IMR-90 (cell line): ENCODE measurements around the gene CHRM3. TPM values are rescaled to one million over a fixed set of nuclear protein-coding genes. Genes with fewer than 3 reads are reported as not detected.

Experiments
- ATAC-seq: fragments of 200-7000 bp; cut with Tn5 transposase; 2 replicates; pipeline ENCODE4 v1.9.1; 2020; ENCODE audit warnings: low read depth, mild to moderate bottlenecking, moderate library complexity
- BruUV-seq: library from RNA; stranded (reverse); fragments of 400-500 nt; replicated peaks from 2 replicates; lab custom pipeline; 2021; lab: Mats Ljungman, UMichigan
- CTCF ChIA-PET: fragments of 300-600 bp; formaldehyde crosslinking; extraction: SDS; loops from one replicate; lab custom pipeline; 2021; ENCODE audit warnings: antibody characterized with exemption; lab: Yijun Ruan, JAX
- POLR2A ChIA-PET: fragments of 300-600 bp; sonication (Branson Sonifier 250); formaldehyde crosslinking; loops from one replicate; lab custom pipeline; 2022; ENCODE audit warnings: antibody characterized with exemption; ENCODE audit not compliant: unreplicated experiment; lab: Charles Lee
- DNase-seq: peaks from one replicate; pipeline ENCODE4 v3.0.0; 2013
- H2AFZ ChIP-seq: replicated peaks from 2 replicates; pipeline ENCODE3; 2013; ENCODE audit warnings: low read length, mild to moderate bottlenecking; ENCODE audit not compliant: poor library complexity
- H2AK5ac ChIP-seq: 2 replicates; pipeline ENCODE4 v1.6.1; 2013; ENCODE audit warnings: low read depth, low read length, inconsistent platforms
- H2AK9ac ChIP-seq: replicated peaks from 2 replicates; pipeline ENCODE3; 2013; ENCODE audit warnings: mild to moderate bottlenecking, low read depth, low read length, moderate library complexity; ENCODE audit not compliant: poor library complexity
- H2BK120ac ChIP-seq: 2 replicates; pipeline ENCODE4 v1.6.1; 2013; ENCODE audit warnings: low read depth, low read length, inconsistent platforms
- H2BK15ac ChIP-seq: 3 replicates; pipeline ENCODE4 v1.6.1; 2013; ENCODE audit warnings: low read depth, low read length, inconsistent platforms
- H2BK20ac ChIP-seq: 2 replicates; pipeline ENCODE4 v1.6.1; 2013; ENCODE audit warnings: low read depth, mild to moderate bottlenecking, inconsistent platforms, low read length, moderate library complexity
- H2BK5ac ChIP-seq: 2 replicates; pipeline ENCODE4 v1.6.1; 2013; ENCODE audit warnings: mild to moderate bottlenecking, low read depth, low read length, inconsistent platforms; ENCODE audit not compliant: poor library complexity, severe bottlenecking
- H3K14ac ChIP-seq: replicated peaks from 2 replicates; pipeline ENCODE4 v1.6.1; 2013; ENCODE audit warnings: low read depth, low read length, inconsistent platforms
- H3K18ac ChIP-seq: 2 replicates; pipeline ENCODE4 v1.6.1; 2013; ENCODE audit warnings: low read depth, low read length, control low read depth
- H3K23ac ChIP-seq: 2 replicates; pipeline ENCODE4 v1.6.1; 2013; ENCODE audit warnings: low read depth, low read length, inconsistent platforms
- H3K27ac ChIP-seq: 2 replicates; pipeline ENCODE4 v1.5.1; 2013; ENCODE audit warnings: mild to moderate bottlenecking, control low read depth, low read length; ENCODE audit not compliant: insufficient read depth
- H3K27me3 ChIP-seq: 2 replicates; pipeline ENCODE4 v1.6.1; 2013; ENCODE audit warnings: low read length; ENCODE audit not compliant: control insufficient read depth, insufficient read depth
- H3K36me3 ChIP-seq: 2 replicates; pipeline ENCODE4 v1.6.1; 2013; ENCODE audit warnings: low read length, mixed read lengths; ENCODE audit not compliant: control insufficient read depth, insufficient read depth
- H3K4ac ChIP-seq: 2 replicates; pipeline ENCODE4 v1.6.1; 2013; ENCODE audit warnings: low read depth, low read length, inconsistent platforms
- H3K4me1 ChIP-seq: 2 replicates; pipeline ENCODE4 v1.6.1; 2013; ENCODE audit warnings: low read length, mixed read lengths; ENCODE audit not compliant: control insufficient read depth, insufficient read depth
- H3K4me2 ChIP-seq: 2 replicates; pipeline ENCODE4 v1.6.1; 2013; ENCODE audit warnings: low read depth, mild to moderate bottlenecking, control low read depth, low read length, moderate library complexity
- H3K4me3 ChIP-seq: 2 replicates; pipeline ENCODE4 v1.5.1; 2013; ENCODE audit warnings: low read depth, mild to moderate bottlenecking, control low read depth, low read length, moderate library complexity; ENCODE audit not compliant: insufficient read depth
- H3K56ac ChIP-seq: 2 replicates; pipeline ENCODE4 v1.6.1; 2013; ENCODE audit warnings: low read length, inconsistent platforms; ENCODE audit not compliant: insufficient read depth; ENCODE audit errors: extremely low read depth
- H3K79me1 ChIP-seq, 2 experiments: 2 replicates each; pipeline ENCODE4 v1.6.1; 2013; ENCODE audit warnings: low read length in 2 of 2, inconsistent platforms in 1 of 2, low read depth in 1 of 2
- H3K9ac ChIP-seq: 2 replicates; pipeline ENCODE4 v1.6.1; 2013; ENCODE audit warnings: low read depth, low read length, control low read depth
- H3K9me1 ChIP-seq: 2 replicates; pipeline ENCODE4 v1.6.1; 2013; ENCODE audit warnings: low read length, inconsistent platforms; ENCODE audit not compliant: insufficient read depth
- H3K9me3 ChIP-seq: 2 replicates; pipeline ENCODE4 v1.6.1; 2013; ENCODE audit warnings: low read length; ENCODE audit not compliant: control insufficient read depth, insufficient read depth
- H4K20me1 ChIP-seq: 2 replicates; pipeline ENCODE4 v1.6.1; 2013; ENCODE audit warnings: low read length, inconsistent platforms; ENCODE audit not compliant: insufficient read depth
- H4K5ac ChIP-seq: 2 replicates; pipeline ENCODE4 v1.6.1; 2013; ENCODE audit warnings: mild to moderate bottlenecking, low read depth, low read length, control low read depth
- H4K8ac ChIP-seq, 2 experiments: 2 replicates each; pipeline ENCODE4 v1.6.1; 2013; ENCODE audit warnings: low read depth in 2 of 2, low read length in 2 of 2, control low read depth in 1 of 2, inconsistent platforms in 1 of 2
- H4K91ac ChIP-seq: 2 replicates; pipeline ENCODE4 v1.6.1; 2013; ENCODE audit warnings: low read depth, low read length, inconsistent platforms; ENCODE audit not compliant: insufficient read depth
- CTCF ChIP-seq: conservative IDR thresholded peaks from 2 replicates; pipeline ENCODE4 v1.5.1; 2012; ENCODE audit warnings: mild to moderate bottlenecking, low read depth, low read length, improper control_type of control experiment
- FOS ChIP-seq: fragments of 150-350 bp; IDR thresholded peaks from 2 replicates; pipeline ENCODE4 v1.6.1; 2016; ENCODE audit warnings: low read depth, low read length
- MXI1 ChIP-seq: IDR thresholded peaks from 2 replicates; pipeline ENCODE4 v1.6.1; 2012; ENCODE audit warnings: low read depth, mild to moderate bottlenecking, low read length, moderate library complexity, borderline replicate concordance
- NFE2L2 ChIP-seq: fragments of 150-350 bp; IDR thresholded peaks from 2 replicates; pipeline ENCODE4 v1.6.1; 2016; ENCODE audit warnings: low read depth, mild to moderate bottlenecking, low read length
- POLR2A ChIP-seq: IDR thresholded peaks from 2 replicates; pipeline ENCODE4 v1.6.1; 2012; ENCODE audit warnings: mild to moderate bottlenecking, low read depth, low read length
- RCOR1 ChIP-seq: IDR thresholded peaks from 2 replicates; pipeline ENCODE4 v1.6.1; 2012; ENCODE audit warnings: mild to moderate bottlenecking, low read length, improper control_type of control experiment; ENCODE audit not compliant: insufficient replicate concordance
- RFX5 ChIP-seq: IDR thresholded peaks from 2 replicates; pipeline ENCODE4 v1.8.0; 2012; ENCODE audit warnings: low read depth, mild to moderate bottlenecking, low read length, moderate library complexity
- SMC3 ChIP-seq: fragments of 150-350 bp; IDR thresholded peaks from 2 replicates; pipeline ENCODE4 v1.6.1; 2016; ENCODE audit warnings: low read depth, mild to moderate bottlenecking, antibody characterized with exemption, low read length, moderate library complexity
- WGBS, 2 experiments: methylation state at CpG; one replicate each; pipeline versions ENCODE4 v1.1.5 to v1.1.7; 2013; ENCODE audit warnings: missing lambda C conversion rate in 2 of 2; ENCODE audit not compliant: insufficient read length in 1 of 2; ENCODE audit errors: extremely low coverage in 2 of 2; 5-methylcytosine and 5-hydroxymethylcytosine counted together
- dilution Hi-C: fragments of 300-500 bp; cut with HindIII; formaldehyde crosslinking; loops from one replicate; pipeline ENCODE4 v1.14.3; 2018; ENCODE audit warnings: low sequenced_read_pairs; ENCODE audit not compliant: unreplicated experiment
- in situ Hi-C: fragments of 300-500 bp; cut with MboI; formaldehyde crosslinking; loops from 3 replicates; pipeline ENCODE4 v1.14.3; 2019; ENCODE audit warnings: low sequenced_read_pairs, inconsistent platforms, mixed read lengths
- intact Hi-C: fragments of 100-400 bp; cut with micrococcal nuclease; formaldehyde crosslinking; loops from 2 replicates; pipeline ENCODE4 v1.10.0; 2022
- polyA plus RNA-seq, 3 experiments: library from polyadenylated mRNA; depleted of rRNA; stranded (reverse); fragments of >200 nt; gene quantifications; 2 replicates each; pipeline ENCODE4 v1.2.3, GENCODE V29; 2012; ENCODE audit warnings: low replicate concordance in 1 of 3
- total RNA-seq: library from RNA; depleted of rRNA; stranded (reverse); fragments of >200 nt; gene quantifications from 2 replicates; pipeline ENCODE4 v1.2.3, GENCODE V29; 2012

The CHRM3 gene
- total and polyA plus RNA-seq, 2 of the 4 experiments (the other 2 are of a cell fraction): not detected

- dilution Hi-C loops (no loop called here), in situ Hi-C loops (no loop called here), intact Hi-C loops (no loop called here)
- Histone ChIP-seq H2BK20ac (no peak overlapping the region), H2AK5ac (no peak overlapping the region), H4K5ac (no peak overlapping the region), H4K91ac (no peak overlapping the region), H3K4me3 (no peak overlapping the region), H2BK5ac (no peak overlapping the region), H3K79me1 (no peaks in the 10 kb centered on the region), H3K27me3 (no peaks in the 10 kb centered on the region), H3K14ac (no peak overlapping the region), H3K27ac (no peak overlapping the region), H3K9ac (no peak overlapping the region), H2AFZ (no peak overlapping the region), H3K4me1 (no peaks in the 10 kb centered on the region), H3K18ac (no peak overlapping the region), H3K56ac (no peak overlapping the region), H3K4me2 (no peak overlapping the region), H2BK120ac (no peak overlapping the region), H3K23ac (no peak overlapping the region), H3K9me1 (no peaks in the 10 kb centered on the region), H4K20me1 (no peaks in the 10 kb centered on the region), H3K36me3 (no peaks in the 10 kb centered on the region), H2AK9ac (no peak overlapping the region), H3K9me3 (peaks cover 3% of the 10 kb centered on the region; the same call in 1 of the 2 replicates), H2BK15ac (no peak overlapping the region), H3K4ac (no peak overlapping the region), H4K8ac (no peak overlapping the region)
- CTCF ChIA-PET: no interaction called here
- BruUV-seq: no TSS peak
- POLR2A ChIA-PET: no interaction called here
- ATAC-seq (no peak), DNase-seq (no peak)
- TF ChIP-seq MXI1: no peak
- TF ChIP-seq CTCF: no peak
- TF ChIP-seq FOS: no peak
- no peak for TF ChIP-seq NFE2L2
- no peak for TF ChIP-seq POLR2A
- no peak for TF ChIP-seq SMC3
- no peak for TF ChIP-seq RCOR1
- TF ChIP-seq RFX5: no peak
- WGBS, 2 experiments: no CpG with 5 or more reads among the region's 6 CpGs
Measured at GRCh38 chr1:239348635-239349353, 37.6 kb upstream of the CHRM3 start.
